PFSK-1 (cell line): ENCODE results near the gene ZNF184. TPM values are rescaled to one million over a fixed set of nuclear protein-coding genes. Genes with fewer than 3 reads are reported as not detected.
A peak's percentile ranks its signal among the peaks of the same experiment; 100 is the strongest.

Source experiments
- FOXP2 ChIP-seq: optimal IDR thresholded peaks from 2 replicates; pipeline ENCODE3; 2011; ENCODE audit warnings: borderline replicate concordance, control low read depth, inconsistent platforms; ENCODE audit not compliant: insufficient read depth; ENCODE audit errors: extremely low read length, extremely low read depth
- POLR2AphosphoS5 ChIP-seq: IDR thresholded peaks from 2 replicates; pipeline ENCODE4 v1.6.1; 2012; ENCODE audit warnings: low read depth, mild to moderate bottlenecking, control low read depth, low read length, moderate library complexity
- REST ChIP-seq, 2 experiments: IDR thresholded peaks; 2 replicates each; pipeline versions ENCODE4 v1.6.1 to v1.8.0; 2011 to 2012; ENCODE audit warnings: low read depth in 2 of 2, low read length in 2 of 2, control low read depth in 1 of 2, inconsistent platforms in 1 of 2, mild to moderate bottlenecking in 1 of 2, moderate library complexity in 1 of 2; ENCODE audit not compliant: insufficient read depth in 1 of 2
- SIN3A ChIP-seq: IDR thresholded peaks from 2 replicates; pipeline ENCODE4 v1.6.1; 2012; ENCODE audit warnings: mild to moderate bottlenecking, low read length, moderate library complexity, borderline replicate concordance; ENCODE audit not compliant: insufficient read depth
- TAF1 ChIP-seq: IDR thresholded peaks from 2 replicates; pipeline ENCODE4 v1.6.1; 2012; ENCODE audit warnings: low read length, control low read depth, borderline replicate concordance; ENCODE audit not compliant: insufficient read depth
- polyA plus RNA-seq: library from polyadenylated mRNA; unstranded; fragments of >200 nt; gene quantifications from one replicate; pipeline ENCODE4 v1.2.1, GENCODE V29; 2012; ENCODE audit warnings: low read depth, missing spikeins; ENCODE audit not compliant: insufficient read length

The ZNF184 gene
- polyA plus RNA-seq, result 1.2 TPM

- TF ChIP-seq POLR2AphosphoS5 (peak; percentile 75), SIN3A (no peak), REST (IDR thresholded peaks at IDR 0.05; ENCODE audit: insufficient read depth in 1 of 2, low read depth in 2 of 2, low read length in 2 of 2) (no peak), TAF1 (0 out of 2 replicates have a peak, but pooled peaks have one; percentile 14), FOXP2 (peak; percentile 93)
Observed at GRCh38 chr6:27472617-27473400, at the start of gene ZNF184. ZNF184 (minus strand) TSS chr6:27473105; CDS start chr6:27472294, 811 bp downstream.

GRCh38 chr6:27518881-27519795 lies 46.2 kb upstream of the ZNF184 start:
- no peak for TF ChIP-seq FOXP2
- no peak for TF ChIP-seq POLR2AphosphoS5
- no peak for TF ChIP-seq TAF1

- TF ChIP-seq TAF1 (no peak), SIN3A (no peak), FOXP2 (no peak), REST (IDR thresholded peaks at IDR 0.05; ENCODE audit: insufficient read depth in 1 of 2, low read depth in 2 of 2, low read length in 2 of 2) (no peak), POLR2AphosphoS5 (no peak)
Observed at GRCh38 chr6:27517928-27518787, 45.3 kb upstream of the ZNF184 start.

- TF ChIP-seq POLR2AphosphoS5 (no peak), SIN3A (no peak), FOXP2 (no peak), TAF1 (no peak), REST (IDR thresholded peaks at IDR 0.05; ENCODE audit: insufficient read depth in 1 of 2, low read depth in 2 of 2, low read length in 2 of 2) (no peak)
Observed at GRCh38 chr6:27517238-27517637, 44.3 kb upstream of the ZNF184 start.

GRCh38 chr6:27514906-27515495 lies 42.1 kb upstream of the ZNF184 start:
- no peak for TF ChIP-seq SIN3A
- TF ChIP-seq TAF1, result no peak
- no peak for TF ChIP-seq REST (IDR thresholded peaks at IDR 0.05; ENCODE audit: insufficient read depth in 1 of 2, low read depth in 2 of 2, low read length in 2 of 2)
- TF ChIP-seq POLR2AphosphoS5, result no peak
- no peak for TF ChIP-seq FOXP2
